ENCODE results near the gene NHLRC4.

Gene NHLRC4

DNA sequence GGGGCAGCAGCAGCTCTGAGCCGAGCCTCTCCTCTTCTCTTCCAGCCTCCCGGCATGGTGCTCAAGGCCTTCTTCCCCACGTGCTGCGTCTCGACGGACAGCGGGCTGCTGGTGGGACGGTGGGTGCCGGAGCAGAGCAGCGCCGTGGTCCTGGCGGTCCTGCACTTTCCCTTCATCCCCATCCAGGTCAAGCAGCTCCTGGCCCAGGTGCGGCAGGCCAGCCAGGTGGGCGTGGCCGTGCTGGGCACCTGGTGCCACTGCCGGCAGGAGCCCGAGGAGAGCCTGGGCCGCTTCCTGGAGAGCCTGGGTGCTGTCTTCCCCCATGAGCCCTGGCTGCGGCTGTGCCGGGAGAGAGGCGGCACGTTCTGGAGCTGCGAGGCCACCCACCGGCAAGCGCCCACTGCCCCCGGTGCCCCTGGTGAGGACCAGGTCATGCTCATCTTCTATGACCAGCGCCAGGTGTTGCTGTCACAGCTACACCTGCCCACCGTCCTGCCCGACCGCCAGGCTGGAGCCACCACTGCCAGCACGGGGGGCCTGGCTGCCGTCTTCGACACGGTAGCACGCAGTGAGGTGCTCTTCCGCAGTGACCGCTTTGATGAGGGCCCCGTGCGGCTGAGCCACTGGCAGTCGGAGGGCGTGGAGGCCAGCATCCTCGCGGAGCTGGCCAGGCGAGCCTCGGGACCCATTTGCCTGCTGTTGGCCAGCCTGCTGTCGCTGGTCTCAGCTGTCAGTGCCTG lies 7.4 kb downstream of the NHLRC4 start:
- DNase-seq (ENCODE audit: low read depth), result no peak
- H3K4me3 ChIP-seq (ENCODE audit: low read length), result no peak overlapping the region
- TF ChIP-seq, protein P1, sequence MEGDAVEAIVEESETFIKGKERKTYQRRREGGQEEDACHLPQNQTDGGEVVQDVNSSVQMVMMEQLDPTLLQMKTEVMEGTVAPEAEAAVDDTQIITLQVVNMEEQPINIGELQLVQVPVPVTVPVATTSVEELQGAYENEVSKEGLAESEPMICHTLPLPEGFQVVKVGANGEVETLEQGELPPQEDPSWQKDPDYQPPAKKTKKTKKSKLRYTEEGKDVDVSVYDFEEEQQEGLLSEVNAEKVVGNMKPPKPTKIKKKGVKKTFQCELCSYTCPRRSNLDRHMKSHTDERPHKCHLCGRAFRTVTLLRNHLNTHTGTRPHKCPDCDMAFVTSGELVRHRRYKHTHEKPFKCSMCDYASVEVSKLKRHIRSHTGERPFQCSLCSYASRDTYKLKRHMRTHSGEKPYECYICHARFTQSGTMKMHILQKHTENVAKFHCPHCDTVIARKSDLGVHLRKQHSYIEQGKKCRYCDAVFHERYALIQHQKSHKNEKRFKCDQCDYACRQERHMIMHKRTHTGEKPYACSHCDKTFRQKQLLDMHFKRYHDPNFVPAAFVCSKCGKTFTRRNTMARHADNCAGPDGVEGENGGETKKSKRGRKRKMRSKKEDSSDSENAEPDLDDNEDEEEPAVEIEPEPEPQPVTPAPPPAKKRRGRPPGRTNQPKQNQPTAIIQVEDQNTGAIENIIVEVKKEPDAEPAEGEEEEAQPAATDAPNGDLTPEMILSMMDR (conservative IDR thresholded peaks at IDR 0.05; ENCODE audit: low read length), result no peak

DNA sequence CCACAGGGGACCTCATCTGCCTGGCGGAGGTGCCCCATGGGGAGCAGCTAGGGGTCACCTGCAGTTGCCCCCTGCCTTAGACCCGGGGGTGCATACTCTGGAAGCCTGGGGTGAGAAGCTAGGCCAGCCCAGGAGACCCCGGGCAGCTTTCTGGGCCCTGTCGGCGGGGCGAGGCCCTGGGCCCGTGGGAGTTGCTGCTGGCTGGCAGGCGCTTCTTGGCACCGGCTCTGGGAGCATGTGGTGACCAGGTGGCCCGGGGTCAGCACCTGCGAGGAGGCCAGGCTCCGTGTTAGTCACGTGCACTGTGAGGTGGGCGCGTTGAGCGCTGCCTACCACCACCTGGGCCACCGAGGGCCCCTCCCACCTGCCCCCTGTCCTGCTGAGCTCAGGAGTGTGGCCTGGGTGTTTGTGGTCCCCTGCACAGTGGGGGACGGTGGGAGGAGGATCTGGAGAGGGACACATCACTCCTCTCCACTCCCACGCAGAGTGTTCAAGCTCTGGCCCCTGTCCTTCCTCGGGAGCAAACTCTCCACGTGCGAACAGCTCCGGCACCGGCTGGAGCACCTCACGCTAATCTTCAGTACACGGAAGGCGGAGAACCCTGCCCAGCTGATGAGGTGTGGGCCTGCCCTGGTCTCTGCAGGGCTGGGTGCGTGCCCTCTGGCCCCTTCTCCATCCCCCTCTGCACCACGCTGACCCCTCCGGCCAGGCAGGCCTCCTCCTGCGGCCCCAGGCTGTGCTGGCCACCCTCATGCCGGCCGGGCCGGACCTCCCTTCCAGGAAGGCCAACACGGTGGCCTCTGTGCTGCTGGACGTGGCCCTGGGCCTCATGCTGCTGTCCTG lies 8.8 kb downstream of the NHLRC4 start:
- no peak overlapping the region for H3K4me3 ChIP-seq (ENCODE audit: low read length)
- DNase-seq (ENCODE audit: low read depth), result no peak
- TF ChIP-seq, protein P1 (conservative IDR thresholded peaks at IDR 0.05; ENCODE audit: low read length), result no peak

DNA sequence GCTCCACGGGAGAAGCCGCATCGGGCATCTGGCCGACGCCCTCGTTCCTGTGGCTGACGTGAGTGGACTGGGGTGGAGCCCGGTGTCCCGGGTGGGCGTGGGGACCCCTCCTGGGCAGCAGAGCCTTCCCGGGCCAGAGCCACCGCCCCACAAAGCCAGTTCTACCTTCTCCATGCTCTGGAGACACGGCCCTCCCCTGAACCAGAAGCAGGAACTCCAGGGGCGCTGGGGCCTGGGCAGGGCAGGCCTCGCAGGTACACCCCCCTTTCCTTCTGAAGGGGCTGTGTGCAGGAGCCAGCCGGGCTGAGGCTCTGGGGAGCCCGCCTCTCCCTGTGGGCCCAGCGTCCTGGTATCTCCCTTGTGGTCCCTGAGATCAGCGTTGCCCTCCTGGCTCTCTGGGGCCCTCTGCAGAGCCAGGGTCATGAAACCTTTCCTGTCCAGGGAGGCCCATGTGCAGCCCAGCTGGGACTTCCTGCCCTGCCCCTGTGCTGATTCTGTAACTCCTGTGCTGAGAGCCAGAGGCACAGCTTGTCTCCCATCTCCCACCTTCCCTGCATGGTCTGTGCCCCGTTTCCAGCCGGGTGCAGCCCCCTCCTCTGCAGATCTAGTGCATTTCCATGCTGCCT lies 9.5 kb downstream of the NHLRC4 start:
- TF ChIP-seq, protein P1 (conservative IDR thresholded peaks at IDR 0.05; ENCODE audit: low read length), result no peak
- no peak overlapping the region for H3K4me3 ChIP-seq (ENCODE audit: low read length)
- no peak for DNase-seq (ENCODE audit: low read depth)

DNA sequence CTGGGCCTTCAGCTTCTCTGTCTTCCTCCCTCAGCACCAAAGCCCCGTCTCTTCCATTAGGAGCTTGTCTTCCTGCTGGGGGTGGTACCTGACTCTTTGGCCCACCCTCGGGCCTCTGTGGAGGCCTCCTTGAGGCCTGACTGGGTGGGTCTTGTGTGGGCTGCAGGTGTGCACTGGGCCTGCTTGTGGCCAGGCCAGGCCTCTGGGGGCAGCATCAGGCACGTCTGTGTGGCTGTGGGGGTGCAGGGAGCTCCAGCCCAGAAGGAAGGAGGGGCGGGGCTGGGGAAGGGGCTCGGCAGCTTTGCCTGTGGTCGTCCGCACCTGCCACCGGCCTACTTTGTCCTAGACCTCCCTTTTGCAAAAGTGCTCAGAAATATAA lies 10.0 kb downstream of the NHLRC4 start:
- TF ChIP-seq, protein P1 (conservative IDR thresholded peaks at IDR 0.05; ENCODE audit: low read length), result no peak
- DNase-seq (ENCODE audit: low read depth), result no peak
- no peak overlapping the region for H3K4me3 ChIP-seq (ENCODE audit: low read length)

DNA sequence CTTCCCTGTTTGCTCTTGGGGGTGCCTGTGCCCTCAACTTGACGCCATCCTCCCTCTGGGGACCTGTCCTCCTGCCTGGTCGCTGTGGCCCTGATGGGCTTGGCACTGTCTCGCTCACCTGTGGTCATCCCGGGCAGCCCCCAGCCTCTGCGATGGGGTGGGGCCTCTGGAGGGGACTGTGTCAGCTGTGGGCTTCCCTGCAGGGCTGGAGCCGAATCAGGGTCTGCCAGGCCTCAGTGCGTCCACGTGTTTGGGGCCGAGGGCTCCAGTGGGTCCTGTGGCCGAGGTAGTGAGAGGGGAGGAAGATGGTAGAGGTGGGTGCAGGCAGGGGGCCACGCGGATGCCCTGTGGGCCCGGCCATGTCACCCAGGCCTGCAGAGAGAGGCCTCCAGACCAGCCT lies 11.0 kb downstream of the NHLRC4 start:
- H3K4me3 ChIP-seq (ENCODE audit: low read length), result no peak overlapping the region
- no peak for DNase-seq (ENCODE audit: low read depth)
- TF ChIP-seq, protein P1 (conservative IDR thresholded peaks at IDR 0.05; ENCODE audit: low read length), result no peak

DNA sequence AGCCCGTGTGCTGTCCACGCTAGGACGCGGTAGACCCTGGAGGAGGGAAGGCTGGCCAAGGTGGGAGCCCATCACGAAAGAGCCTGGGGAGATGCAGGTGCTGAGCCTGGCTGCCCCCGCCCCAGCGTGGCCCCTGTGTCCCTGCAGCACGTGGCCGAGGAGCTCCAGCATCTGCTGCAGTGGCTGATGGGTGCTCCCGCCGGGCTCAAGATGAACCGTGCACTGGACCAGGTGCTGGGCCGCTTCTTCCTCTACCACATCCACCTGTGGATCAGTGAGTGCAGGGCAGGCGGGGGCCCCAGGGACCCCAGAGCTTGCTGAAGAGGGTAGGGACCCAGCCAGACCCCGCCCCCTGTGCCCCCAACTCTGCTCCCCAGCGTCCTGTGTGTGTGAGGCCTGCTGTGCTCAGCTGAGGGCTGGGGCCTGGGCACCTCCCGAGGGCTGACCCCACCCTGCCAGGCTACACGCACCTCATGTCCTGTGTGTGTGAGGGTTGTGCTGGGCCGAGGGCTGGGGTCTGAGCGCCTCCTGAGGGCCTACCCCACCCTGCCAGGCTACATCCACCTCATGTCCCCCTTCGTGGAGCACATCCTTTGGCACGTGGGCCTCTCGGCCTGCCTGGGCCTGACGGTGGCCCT lies 11.5 kb downstream of the NHLRC4 start:
- H3K4me3 ChIP-seq (ENCODE audit: low read length), result no peak overlapping the region
- TF ChIP-seq, protein P1 (conservative IDR thresholded peaks at IDR 0.05; ENCODE audit: low read length), result no peak
- DNase-seq (ENCODE audit: low read depth), result no peak
